NB4 (cell line): ENCODE data around the gene PTPN9.

Experiments
- CTCF ChIP-seq: IDR thresholded peaks from one replicate; pipeline ENCODE4 v1.5.1; 2012; ENCODE audit warnings: low read depth, low read length
- MYC ChIP-seq: IDR thresholded peaks from 2 replicates; pipeline ENCODE4 v1.6.1; 2011; ENCODE audit warnings: low read depth, low read length
- POLR2A ChIP-seq: IDR thresholded peaks from 2 replicates; pipeline ENCODE4 v1.6.1; 2011; ENCODE audit warnings: mild to moderate bottlenecking; ENCODE audit not compliant: insufficient read length; ENCODE audit errors: extremely low read depth
- TF ChIP-seq, protein P1 (sequence below): IDR thresholded peaks from 2 replicates; pipeline ENCODE4 v1.6.1; 2011; ENCODE audit warnings: low read depth, low read length

GRCh38 chr15:75622505-75622904 is 43.4 kb upstream of the PTPN9 start:
- TF ChIP-seq CTCF: no peak
- no peak for TF ChIP-seq POLR2A
- TF ChIP-seq, protein P1, sequence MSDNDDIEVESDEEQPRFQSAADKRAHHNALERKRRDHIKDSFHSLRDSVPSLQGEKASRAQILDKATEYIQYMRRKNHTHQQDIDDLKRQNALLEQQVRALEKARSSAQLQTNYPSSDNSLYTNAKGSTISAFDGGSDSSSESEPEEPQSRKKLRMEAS: no peak
- no peak for TF ChIP-seq MYC
